ENCODE results near the gene RAET1E.
"Not testable (repeated sequence)": the region's sequence is repeated elsewhere in the genome, so short reads cannot be mapped to it uniquely, and the experiment has no call there.

Gene RAET1E

GRCh38 chr6:149924206-149924932, 26.5 kb upstream of the RAET1E start:
- Histone ChIP-seq H3K36me3 (replicated peaks in 1 of 2; ENCODE audit: control insufficient read depth in 2 of 2, insufficient read depth in 2 of 2, low read length in 2 of 2) (no peaks in the 10 kb centered on the region), H3K9ac (ENCODE audit: low read depth, low read length, poor library complexity) (no peak overlapping the region), H4K8ac (ENCODE audit: low read depth, low read length) (no peak overlapping the region), H4K91ac (ENCODE audit: low read depth, low read length, poor library complexity) (no peak overlapping the region), H2BK12ac (ENCODE audit: low read length) (no peak overlapping the region), H3K79me1 (ENCODE audit: low read depth, low read length) (no peaks in the 10 kb centered on the region), H3K18ac (ENCODE audit: low read length) (no peak overlapping the region), H3K9me3 (replicated peaks in 1 of 2; ENCODE audit: control insufficient read depth in 2 of 2, insufficient read depth in 1 of 2, low read depth in 1 of 2, low read length in 2 of 2) (peaks cover 2 to 5% of the 10 kb centered on the region in 2 donors), H3K14ac (ENCODE audit: low read length) (no peak overlapping the region), H2BK120ac (ENCODE audit: low read depth, low read length) (no peak overlapping the region), H3K27ac (replicated peaks; ENCODE audit: low read length) (no peak overlapping the region), H3K23ac (ENCODE audit: low read depth, low read length, poor library complexity) (peak overlapping the region; percentile 21), H2BK15ac (ENCODE audit: low read length) (no peak overlapping the region), H3K4ac (ENCODE audit: low read length) (no peak overlapping the region), H2BK5ac (ENCODE audit: low read length) (no peak overlapping the region), H3K27me3 (ENCODE audit: control insufficient read depth in 3 of 3, insufficient read depth in 3 of 3, low read depth in 1 of 3, low read length in 3 of 3) (peaks cover 27 to 64% (median 61%) of the 10 kb centered on the region in 3 experiments), H3K4me1 (ENCODE audit: control insufficient read depth in 2 of 2, insufficient read depth in 1 of 2, low read depth in 1 of 2, low read length in 2 of 2) (peaks cover 5 to 8% of the 10 kb centered on the region in 2 donors), H3K4me3 (ENCODE audit: low read length in 2 of 2) (no peak overlapping the region), H2AK5ac (ENCODE audit: low read depth, low read length) (no peak overlapping the region), H2AFZ (ENCODE audit: low read length) (no peak overlapping the region), H3K4me2 (ENCODE audit: insufficient read depth, low read length, poor library complexity, severe bottlenecking) (no peak overlapping the region)
- no peak for DNase-seq (ENCODE audit: low spot score)
- no CpG with 5 or more reads among the region's 9 CpGs for WGBS, 2 donors (ENCODE audit: extremely low coverage in 2 of 2, insufficient read length in 2 of 2, insufficient replicate concordance in 1 of 2)

- H3K9ac ChIP-seq (ENCODE audit: low read depth, low read length, poor library complexity) = no peak overlapping the region
- H3K18ac ChIP-seq (ENCODE audit: low read length) = no peak overlapping the region
- H3K4me3 ChIP-seq (ENCODE audit: low read length in 2 of 2) = peak overlapping the region; percentile 53 to 56
- no CpG with 5 or more reads among the region's 33 CpGs for WGBS, 2 donors (ENCODE audit: extremely low coverage in 2 of 2, insufficient read length in 2 of 2, insufficient replicate concordance in 1 of 2)
- no peak overlapping the region for H2BK5ac ChIP-seq (ENCODE audit: low read length)
- peak overlapping the region; percentile 91 for H3K4me2 ChIP-seq (ENCODE audit: insufficient read depth, low read length, poor library complexity, severe bottlenecking)
- no peak for DNase-seq (ENCODE audit: low spot score)
- no peaks in the 10 kb centered on the region for H3K79me1 ChIP-seq (ENCODE audit: low read depth, low read length)
- no peak overlapping the region for H2BK12ac ChIP-seq (ENCODE audit: low read length)
- no peak overlapping the region for H2AK5ac ChIP-seq (ENCODE audit: low read depth, low read length)
- H3K27me3 ChIP-seq (ENCODE audit: control insufficient read depth in 3 of 3, insufficient read depth in 3 of 3, low read depth in 1 of 3, low read length in 3 of 3) = peaks cover 27 to 66% (median 59%) of the 10 kb centered on the region in 3 experiments
- peaks cover 5 to 8% of the 10 kb centered on the region in 2 donors for H3K4me1 ChIP-seq (ENCODE audit: control insufficient read depth in 2 of 2, insufficient read depth in 1 of 2, low read depth in 1 of 2, low read length in 2 of 2)
- H4K8ac ChIP-seq (ENCODE audit: low read depth, low read length) = no peak overlapping the region
- peak overlapping the region; percentile 98 for H2AFZ ChIP-seq (ENCODE audit: low read length)
- H3K36me3 ChIP-seq (replicated peaks in 1 of 2; ENCODE audit: control insufficient read depth in 2 of 2, insufficient read depth in 2 of 2, low read length in 2 of 2) = no peaks in the 10 kb centered on the region
- H3K27ac ChIP-seq (replicated peaks; ENCODE audit: low read length) = no peak overlapping the region
- no peak overlapping the region for H3K4ac ChIP-seq (ENCODE audit: low read length)
- H3K14ac ChIP-seq (ENCODE audit: low read length) = no peak overlapping the region
- H3K23ac ChIP-seq (ENCODE audit: low read depth, low read length, poor library complexity) = no peak overlapping the region
- H4K91ac ChIP-seq (ENCODE audit: low read depth, low read length, poor library complexity) = no peak overlapping the region
- no peak overlapping the region for H2BK120ac ChIP-seq (ENCODE audit: low read depth, low read length)
- H2BK15ac ChIP-seq (ENCODE audit: low read length) = no peak overlapping the region
- H3K9me3 ChIP-seq (replicated peaks in 1 of 2; ENCODE audit: control insufficient read depth in 2 of 2, insufficient read depth in 1 of 2, low read depth in 1 of 2, low read length in 2 of 2) = peaks cover 2 to 5% of the 10 kb centered on the region in 2 donors
Measured at GRCh38 chr6:149923327-149923986, 25.5 kb upstream of the RAET1E start.

- Histone ChIP-seq H3K79me1 (ENCODE audit: low read depth, low read length) (no peaks in the 10 kb centered on the region), H3K14ac (ENCODE audit: low read length) (peak within 1 kb of the TSS; percentile 47), H4K8ac (ENCODE audit: low read depth, low read length) (no peak within 1 kb of the TSS), H3K4me1 (ENCODE audit: control insufficient read depth in 2 of 2, insufficient read depth in 1 of 2, low read depth in 1 of 2, low read length in 2 of 2) (peaks cover 5 to 8% of the 10 kb centered on the region in 2 donors), H4K91ac (ENCODE audit: low read depth, low read length, poor library complexity) (no peak within 1 kb of the TSS), H2BK12ac (ENCODE audit: low read length) (no peak within 1 kb of the TSS), H3K9me3 (replicated peaks in 1 of 2; ENCODE audit: control insufficient read depth in 2 of 2, insufficient read depth in 1 of 2, low read depth in 1 of 2, low read length in 2 of 2) (peaks cover 2 to 5% of the 10 kb centered on the region in 2 donors), H3K9ac (ENCODE audit: low read depth, low read length, poor library complexity) (peak within 1 kb of the TSS; percentile 63), H3K36me3 (replicated peaks in 1 of 2; ENCODE audit: control insufficient read depth in 2 of 2, insufficient read depth in 2 of 2, low read length in 2 of 2) (no peaks in the 10 kb centered on the region), H3K4me3 (ENCODE audit: low read length in 2 of 2) (peak within 1 kb of the TSS; percentile 56 to 82), H3K4me2 (ENCODE audit: insufficient read depth, low read length, poor library complexity, severe bottlenecking) (peak within 1 kb of the TSS; percentile 91), H3K27me3 (ENCODE audit: control insufficient read depth in 3 of 3, insufficient read depth in 3 of 3, low read depth in 1 of 3, low read length in 3 of 3) (peaks cover 27 to 73% (median 59%) of the 10 kb centered on the region in 3 experiments), H3K4ac (ENCODE audit: low read length) (no peak within 1 kb of the TSS), H2AK5ac (ENCODE audit: low read depth, low read length) (no peak within 1 kb of the TSS), H2AFZ (ENCODE audit: low read length) (peak within 1 kb of the TSS; percentile 98), H3K18ac (ENCODE audit: low read length) (peak within 1 kb of the TSS; percentile 51), H2BK120ac (ENCODE audit: low read depth, low read length) (peak within 1 kb of the TSS; percentile 36), H3K27ac (replicated peaks; ENCODE audit: low read length) (no peak within 1 kb of the TSS), H3K23ac (ENCODE audit: low read depth, low read length, poor library complexity) (peak within 1 kb of the TSS; percentile 75), H2BK15ac (ENCODE audit: low read length) (no peak within 1 kb of the TSS), H2BK5ac (ENCODE audit: low read length) (no peak within 1 kb of the TSS)
- WGBS, 2 donors (ENCODE audit: extremely low coverage in 2 of 2, insufficient read length in 2 of 2, insufficient replicate concordance in 1 of 2) = no CpG with 5 or more reads among the region's 40 CpGs
- DNase-seq (ENCODE audit: low spot score) = peak; percentile 82
Measured at GRCh38 chr6:149922642-149923326, 24.9 kb upstream of the RAET1E start, which contains the start of gene RAET1G. RAET1G (minus strand) TSS chr6:149923121; CDS start chr6:149923010, 111 bp downstream.

GRCh38 chr6:149922091-149922490, 24.2 kb upstream of the RAET1E start:
- H3K4me2 ChIP-seq (ENCODE audit: insufficient read depth, low read length, poor library complexity, severe bottlenecking); H2BK120ac ChIP-seq (ENCODE audit: low read depth, low read length); H3K27ac ChIP-seq (replicated peaks; ENCODE audit: low read length); H3K79me1 ChIP-seq (ENCODE audit: low read depth, low read length); DNase-seq (ENCODE audit: low spot score); H3K4me1 ChIP-seq (ENCODE audit: control insufficient read depth in 2 of 2, insufficient read depth in 1 of 2, low read depth in 1 of 2, low read length in 2 of 2); H3K14ac ChIP-seq (ENCODE audit: low read length); H2BK12ac ChIP-seq (ENCODE audit: low read length); H3K18ac ChIP-seq (ENCODE audit: low read length); H4K8ac ChIP-seq (ENCODE audit: low read depth, low read length); H3K23ac ChIP-seq (ENCODE audit: low read depth, low read length, poor library complexity); H2BK5ac ChIP-seq (ENCODE audit: low read length); H2AK5ac ChIP-seq (ENCODE audit: low read depth, low read length); H3K4ac ChIP-seq (ENCODE audit: low read length); H3K9ac ChIP-seq (ENCODE audit: low read depth, low read length, poor library complexity); H3K9me3 ChIP-seq (replicated peaks in 1 of 2; ENCODE audit: control insufficient read depth in 2 of 2, insufficient read depth in 1 of 2, low read depth in 1 of 2, low read length in 2 of 2); H3K36me3 ChIP-seq (replicated peaks in 1 of 2; ENCODE audit: control insufficient read depth in 2 of 2, insufficient read depth in 2 of 2, low read length in 2 of 2); H2BK15ac ChIP-seq (ENCODE audit: low read length); H4K91ac ChIP-seq (ENCODE audit: low read depth, low read length, poor library complexity): not testable (repeated sequence)
- Histone ChIP-seq H3K4me3 (ENCODE audit: low read length in 2 of 2) (peak overlapping the region; percentile 56 to 82), H3K27me3 (ENCODE audit: control insufficient read depth in 3 of 3, insufficient read depth in 3 of 3, low read depth in 1 of 3, low read length in 3 of 3) (peaks cover 27 to 75% (median 59%) of the 10 kb centered on the region in 3 experiments), H2AFZ (ENCODE audit: low read length) (peak overlapping the region; percentile 98)
- WGBS, 2 donors (ENCODE audit: extremely low coverage in 2 of 2, insufficient read length in 2 of 2, insufficient replicate concordance in 1 of 2) = no CpG with 5 or more reads among the region's 5 CpGs
